ENCODE data around the gene PDE7B.
A peak's percentile ranks its signal among the peaks of the same experiment; 100 is the strongest.

PDE7B gene

GRCh38 chr6:135888818-135889217 is 37.3 kb downstream of the PDE7B start:
- DNase-seq (ENCODE audit: low read depth), result no peak

- no peak for DNase-seq (ENCODE audit: low read depth)
These were observed 39.4 kb downstream of the PDE7B start for GRCh38 chr6:135890876-135891275.

DNA sequence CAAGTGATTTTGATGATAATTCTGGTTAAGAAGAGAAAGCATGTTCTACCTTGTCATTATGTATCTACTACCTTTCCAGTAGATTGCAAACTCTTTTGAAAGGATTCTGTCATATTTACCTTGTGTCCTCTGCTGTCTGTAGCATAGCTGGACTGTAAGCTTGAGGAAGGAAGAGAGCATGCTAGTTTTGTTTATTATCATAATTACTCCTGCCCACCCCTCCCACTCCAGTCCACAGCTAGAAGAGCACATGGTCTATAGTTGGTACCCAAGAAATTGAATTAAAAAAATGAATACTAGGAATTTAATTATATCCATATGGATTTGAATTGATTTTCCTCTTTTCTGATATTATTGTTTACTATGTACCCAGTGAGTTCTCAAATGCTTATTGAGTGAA is 40.2 kb downstream of the PDE7B start:
- DNase-seq (ENCODE audit: low read depth), result no peak

DNA sequence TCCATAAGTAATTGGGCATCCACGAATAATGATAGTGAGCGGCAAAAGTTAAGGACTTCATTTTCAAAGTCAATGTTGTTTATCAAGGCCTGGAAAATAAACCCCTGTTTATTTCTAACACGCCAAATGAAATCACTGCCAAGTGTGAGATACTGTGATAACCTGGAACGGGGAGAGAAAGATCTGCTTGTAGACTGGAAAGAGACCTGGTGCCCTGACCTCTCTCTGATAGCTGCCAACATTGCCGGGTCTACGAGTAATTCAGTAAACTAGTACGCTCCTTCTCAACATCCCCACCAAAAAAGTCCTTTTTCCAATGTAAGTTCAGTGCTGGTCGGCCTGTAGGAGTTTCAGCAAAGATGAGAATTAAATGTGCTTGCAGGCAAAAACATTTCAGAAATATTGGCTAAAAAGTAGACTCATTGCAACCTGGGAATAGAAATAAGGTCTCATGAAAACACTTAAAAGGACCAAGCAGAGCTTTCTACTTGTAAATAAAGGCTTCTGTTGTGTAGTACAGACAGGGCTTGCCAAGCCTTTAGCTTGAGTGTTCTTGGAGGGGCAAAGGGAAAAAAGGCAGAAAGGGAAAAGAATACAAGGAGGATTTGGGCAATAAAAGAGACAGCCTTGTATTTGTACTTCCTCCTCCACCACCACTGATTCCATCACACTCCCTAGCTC is 43.9 kb downstream of the PDE7B start:
- no peak for DNase-seq (ENCODE audit: low read depth)

- no peak for DNase-seq (ENCODE audit: low read depth)
These were observed 45.6 kb downstream of the PDE7B start for GRCh38 chr6:135897087-135897486.

GRCh38 chr6:135901774-135902524 is 50.4 kb downstream of the PDE7B start:
- peak; percentile 85 for DNase-seq (ENCODE audit: low read depth)

GRCh38 chr6:135902756-135903331 is 51.3 kb downstream of the PDE7B start:
- no peak for DNase-seq (ENCODE audit: low read depth)

DNA sequence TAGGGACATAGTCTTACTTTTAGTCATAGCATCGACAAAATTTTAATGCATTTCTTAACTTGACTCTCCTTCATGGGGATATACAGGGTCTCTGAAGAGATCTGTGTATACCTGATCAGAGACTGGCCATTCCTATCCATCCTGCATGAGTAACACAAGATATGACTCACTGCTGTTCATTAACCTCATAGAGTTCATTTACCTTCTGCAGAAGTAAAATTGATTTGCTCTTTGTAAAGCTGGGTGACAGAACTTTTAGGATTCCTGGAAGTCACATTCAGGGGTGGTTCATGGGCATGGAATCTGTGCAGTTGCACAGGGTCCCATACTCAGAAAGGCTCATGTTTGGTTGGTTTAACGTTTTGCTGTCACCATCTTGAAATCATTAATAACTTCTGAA is 53.2 kb downstream of the PDE7B start:
- DNase-seq (ENCODE audit: low read depth), result no peak

DNA sequence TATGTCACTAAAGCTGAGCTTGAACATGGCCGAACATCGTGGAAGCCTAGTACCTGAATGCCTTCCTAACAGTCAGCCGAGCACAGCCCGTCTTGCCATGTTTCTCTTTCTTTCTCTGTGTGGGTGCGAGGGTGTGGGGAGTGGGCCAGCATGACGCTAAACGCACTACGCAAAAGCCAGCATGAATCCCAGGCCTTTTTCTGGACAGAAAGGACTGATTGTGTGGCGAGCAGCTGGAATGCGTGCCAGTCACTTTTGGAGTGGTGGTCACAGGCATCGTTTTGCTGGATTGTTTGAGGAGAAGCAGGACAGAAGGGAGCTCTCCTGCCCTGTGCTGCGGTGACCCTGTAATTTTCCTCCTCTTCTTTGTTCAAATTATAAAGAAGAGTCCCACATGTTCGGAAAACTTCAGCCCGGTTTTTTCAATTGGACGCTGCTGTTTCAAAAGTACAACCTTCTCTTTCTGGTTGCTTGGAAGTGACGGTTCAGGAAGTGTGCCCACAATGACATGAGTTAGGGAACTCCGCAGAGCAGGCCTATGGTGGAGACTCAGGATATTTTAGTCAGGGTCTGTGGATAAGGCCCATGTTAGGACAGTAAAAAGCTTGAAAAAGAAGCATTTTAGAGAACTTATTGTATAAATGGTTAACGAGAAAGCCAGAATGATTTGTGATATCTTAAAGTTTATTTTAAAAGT is 54.3 kb downstream of the PDE7B start:
- DNase-seq (ENCODE audit: low read depth), result no peak

DNA sequence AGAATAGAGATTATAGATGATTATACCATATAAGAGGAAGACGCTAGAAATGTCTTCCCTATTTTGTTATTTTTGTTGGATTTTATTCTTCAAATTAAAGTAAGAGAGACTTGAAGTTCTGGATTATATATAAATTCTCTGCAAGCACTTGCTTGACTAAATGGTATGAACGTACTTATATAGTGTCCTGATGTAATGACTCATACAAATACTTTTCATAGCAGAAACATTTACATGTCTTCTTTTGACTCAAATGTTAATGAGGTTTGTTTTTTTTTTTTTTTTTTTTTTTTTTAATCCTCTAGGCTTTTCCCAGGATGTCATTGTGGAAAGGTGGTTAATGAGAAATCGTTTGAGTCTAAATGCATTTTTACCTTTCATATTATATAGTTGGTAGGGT is 55.0 kb downstream of the PDE7B start:
- no peak for DNase-seq (ENCODE audit: low read depth)

GRCh38 chr6:135906972-135907465 is 55.5 kb downstream of the PDE7B start:
- DNase-seq (ENCODE audit: low read depth), result no peak

GRCh38 chr6:135909737-135910387 is 58.4 kb downstream of the PDE7B start:
- no peak for DNase-seq (ENCODE audit: low read depth)

DNA sequence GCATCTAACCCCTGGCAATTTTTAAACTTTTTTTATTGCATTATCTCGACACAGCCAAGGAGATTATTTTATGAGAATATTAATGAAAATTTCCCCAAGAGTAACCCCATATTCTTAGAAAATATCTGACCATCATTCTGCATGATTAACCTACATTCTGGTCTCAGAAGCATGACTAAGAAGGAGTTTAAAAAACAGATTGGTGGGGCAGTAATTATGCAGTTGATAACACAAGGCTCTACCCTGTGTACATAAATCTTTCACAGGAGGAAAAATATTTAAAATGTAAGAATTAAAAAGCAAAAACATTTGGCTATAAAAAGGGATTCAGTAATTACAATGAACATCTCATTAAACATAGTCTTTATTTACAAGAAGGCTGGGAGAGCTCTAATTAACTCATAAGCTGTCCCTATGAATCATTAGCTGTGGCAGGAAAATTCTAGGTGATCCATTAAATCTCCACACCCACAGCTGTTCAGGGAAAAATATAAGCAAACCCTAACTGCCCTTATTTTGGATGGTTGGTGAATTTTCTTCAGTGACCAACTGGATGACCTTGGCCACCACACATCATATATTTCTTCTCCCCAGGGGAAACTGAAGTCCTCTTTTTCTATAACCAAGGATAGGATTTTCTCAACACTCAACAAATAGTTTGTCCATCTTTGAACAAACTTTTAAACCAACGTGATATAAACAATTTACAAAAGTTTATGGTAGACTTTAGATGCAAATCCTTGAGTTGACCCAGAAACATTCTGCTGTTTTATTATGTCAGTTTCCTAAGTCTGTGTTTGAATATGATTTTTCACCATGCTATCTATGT is 59.5 kb downstream of the PDE7B start:
- no peak for DNase-seq (ENCODE audit: low read depth)

DNA sequence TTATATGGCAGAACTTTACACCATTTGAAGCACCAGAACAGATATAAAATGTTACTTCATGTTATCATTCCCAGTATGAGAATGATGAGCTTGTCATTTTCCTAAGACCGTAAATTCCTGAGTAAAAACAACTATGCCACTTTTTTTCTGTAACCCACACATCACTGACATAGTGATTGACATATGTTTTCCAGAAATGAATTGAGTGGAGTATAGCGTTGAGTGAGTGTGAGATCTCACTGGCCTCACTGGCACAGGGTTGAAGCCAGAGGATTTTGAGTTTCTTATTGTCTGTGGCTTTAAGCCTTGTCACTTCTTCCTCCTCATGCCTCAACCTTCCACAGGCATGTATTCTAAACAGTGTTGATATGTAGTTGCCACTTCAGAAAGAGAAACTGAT is 62.3 kb downstream of the PDE7B start:
- no peak for DNase-seq (ENCODE audit: low read depth)

DNA sequence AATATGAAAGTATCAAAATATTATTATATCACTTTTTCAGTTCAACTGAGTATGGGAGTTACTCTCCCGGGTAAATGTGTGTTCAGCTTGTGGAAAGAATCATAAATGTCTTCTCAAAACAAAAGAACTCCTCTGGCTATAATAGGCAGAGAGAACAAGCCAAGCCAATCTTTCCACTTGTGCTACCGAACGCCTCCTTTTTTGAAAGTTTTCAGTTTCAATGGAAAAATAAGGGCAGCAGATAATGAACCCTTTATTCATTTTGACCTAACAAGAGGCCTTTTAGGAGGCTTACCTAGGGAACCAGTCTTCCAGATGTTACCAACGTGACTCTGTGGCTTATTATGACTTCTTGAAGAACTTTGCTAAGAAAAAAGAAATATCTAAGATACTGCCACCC is 67.5 kb downstream of the PDE7B start:
- DNase-seq (ENCODE audit: low read depth), result no peak

- no peak for DNase-seq (ENCODE audit: low read depth)
These were observed 69.2 kb downstream of the PDE7B start for GRCh38 chr6:135920689-135921088.

GRCh38 chr6:135921188-135921587 is 69.7 kb downstream of the PDE7B start:
- DNase-seq (ENCODE audit: low read depth), result no peak

- peak; percentile 94 for DNase-seq (ENCODE audit: low read depth)
These were observed 70.7 kb downstream of the PDE7B start for GRCh38 chr6:135922174-135922573.

GRCh38 chr6:135922746-135923145 is 71.2 kb downstream of the PDE7B start:
- no peak for DNase-seq (ENCODE audit: low read depth)

DNA sequence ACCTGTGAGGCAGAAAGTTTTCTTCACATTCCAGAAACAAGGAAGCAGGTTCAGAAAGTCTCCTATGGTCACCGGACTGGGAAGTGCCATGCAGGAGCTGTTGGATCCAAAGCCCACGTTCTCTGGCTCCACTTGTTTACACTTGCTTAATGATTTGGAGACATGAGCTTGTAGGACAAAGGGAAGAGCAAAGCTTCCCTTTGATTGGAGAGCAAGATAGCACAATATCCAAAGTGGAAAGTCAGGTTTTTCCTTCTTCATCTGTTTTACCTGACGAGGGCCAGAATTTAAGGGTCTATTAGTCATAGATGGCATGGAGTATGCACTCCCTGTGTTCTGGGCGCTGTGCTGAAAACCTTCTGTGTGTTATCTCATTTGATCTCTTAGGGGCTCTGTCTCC is 81.2 kb downstream of the PDE7B start:
- DNase-seq (ENCODE audit: low read depth), result no peak

- peak; percentile 67 for DNase-seq (ENCODE audit: low read depth)
These were observed 84.6 kb downstream of the PDE7B start for GRCh38 chr6:135935941-135936601.
